ENCODE data around the gene RHBG. TPM values are rescaled to one million over a fixed set of nuclear protein-coding genes. Genes with fewer than 3 reads are reported as not detected.

The RHBG gene
- total and polyA plus RNA-seq, 8 donors, result 2.2 to 4.9 (median 3.5) TPM; not detected in 2

GRCh38 chr1:156376958-156377919 lies 8.2 kb downstream of the RHBG start:
- intact Hi-C loops (cut with DNase I), result no loop called here
- DNase-seq, result no peak
- TF ChIP-seq, protein P1, sequence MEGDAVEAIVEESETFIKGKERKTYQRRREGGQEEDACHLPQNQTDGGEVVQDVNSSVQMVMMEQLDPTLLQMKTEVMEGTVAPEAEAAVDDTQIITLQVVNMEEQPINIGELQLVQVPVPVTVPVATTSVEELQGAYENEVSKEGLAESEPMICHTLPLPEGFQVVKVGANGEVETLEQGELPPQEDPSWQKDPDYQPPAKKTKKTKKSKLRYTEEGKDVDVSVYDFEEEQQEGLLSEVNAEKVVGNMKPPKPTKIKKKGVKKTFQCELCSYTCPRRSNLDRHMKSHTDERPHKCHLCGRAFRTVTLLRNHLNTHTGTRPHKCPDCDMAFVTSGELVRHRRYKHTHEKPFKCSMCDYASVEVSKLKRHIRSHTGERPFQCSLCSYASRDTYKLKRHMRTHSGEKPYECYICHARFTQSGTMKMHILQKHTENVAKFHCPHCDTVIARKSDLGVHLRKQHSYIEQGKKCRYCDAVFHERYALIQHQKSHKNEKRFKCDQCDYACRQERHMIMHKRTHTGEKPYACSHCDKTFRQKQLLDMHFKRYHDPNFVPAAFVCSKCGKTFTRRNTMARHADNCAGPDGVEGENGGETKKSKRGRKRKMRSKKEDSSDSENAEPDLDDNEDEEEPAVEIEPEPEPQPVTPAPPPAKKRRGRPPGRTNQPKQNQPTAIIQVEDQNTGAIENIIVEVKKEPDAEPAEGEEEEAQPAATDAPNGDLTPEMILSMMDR (IDR thresholded peaks at IDR 0.05), result no peak

GRCh38 chr1:156378557-156378956 lies 9.5 kb downstream of the RHBG start:
- TF ChIP-seq, protein P1 (IDR thresholded peaks at IDR 0.05), result no peak
- DNase-seq (no peak), ATAC-seq (no peak)
- Histone ChIP-seq H3K27ac (no peak overlapping the region), H3K4me3 (no peak overlapping the region), H3K4me1 (peaks cover 0 to 3% of the 10 kb centered on the region in 2 donors), H3K36me3 (no peaks in the 10 kb centered on the region), H3K27me3 (peaks cover 0 to 9% of the 10 kb centered on the region in 2 donors), H3K9me3 (no peaks in the 10 kb centered on the region)
- intact Hi-C loops (cut with DNase I), result no loop called here

More at GRCh38 chr1:156376958-156377919, 8.2 kb downstream of the RHBG start:
- H3K27me3 ChIP-seq, result peaks cover 0 to 21% of the 10 kb centered on the region in 2 donors
- H3K4me1 ChIP-seq, result peaks cover 0 to 3% of the 10 kb centered on the region in 2 donors
- H3K36me3 ChIP-seq, result no peaks in the 10 kb centered on the region
- H3K4me3 ChIP-seq, result no peak overlapping the region
- no peaks in the 10 kb centered on the region for H3K9me3 ChIP-seq
- no peak for ATAC-seq
- no peak overlapping the region for H3K27ac ChIP-seq

- no peak overlapping the region for H3K27ac ChIP-seq
- TF ChIP-seq, protein P1 (IDR thresholded peaks at IDR 0.05), result no peak
- peaks cover 0 to 9% of the 10 kb centered on the region in 2 donors for H3K27me3 ChIP-seq
- peaks cover 0 to 3% of the 10 kb centered on the region in 2 donors for H3K4me1 ChIP-seq
- no peak overlapping the region for H3K4me3 ChIP-seq
- H3K9me3 ChIP-seq, result no peaks in the 10 kb centered on the region
- ATAC-seq (no peak), DNase-seq (no peak)
- no peaks in the 10 kb centered on the region for H3K36me3 ChIP-seq
- intact Hi-C loops (cut with DNase I), result loop anchor here (5.0 to 10.0 kb wide), 2 partner anchors 65 to 228 kb away; no protein-coding TSS in a partner anchor
These were observed 10.6 kb downstream of the RHBG start for GRCh38 chr1:156379420-156380165.

DNA sequence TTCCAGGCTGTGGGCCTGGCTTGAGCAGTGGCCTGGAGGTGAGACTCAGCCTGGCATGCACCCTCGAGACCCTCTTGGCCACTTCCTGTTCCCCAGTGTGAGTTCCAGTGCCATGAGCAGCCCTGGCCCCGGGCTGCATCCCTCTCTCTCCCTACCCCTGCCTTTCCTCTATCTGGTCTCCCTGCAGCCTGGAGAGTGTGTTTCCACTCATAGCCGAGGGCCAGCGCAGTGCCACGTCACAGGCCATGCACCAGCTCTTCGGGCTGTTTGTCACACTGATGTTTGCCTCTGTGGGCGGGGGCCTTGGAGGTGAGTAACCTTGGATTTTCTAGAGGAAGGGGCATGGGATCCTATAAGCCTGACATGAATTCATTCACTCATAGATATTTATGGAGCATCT lies 13.6 kb downstream of the RHBG start:
- ATAC-seq (no peak), DNase-seq (no peak)
- H3K4me3 ChIP-seq, result no peak overlapping the region
- H3K36me3 ChIP-seq, result no peaks in the 10 kb centered on the region
- intact Hi-C loops (cut with DNase I), result loop anchor here (5.0 to 10.0 kb wide), 2 partner anchors 62 to 225 kb away; no protein-coding TSS in a partner anchor
- no peak overlapping the region for H3K27ac ChIP-seq
- H3K9me3 ChIP-seq, result no peaks in the 10 kb centered on the region
- H3K27me3 ChIP-seq, result peaks cover 2 to 20% of the 10 kb centered on the region in 2 donors
- TF ChIP-seq, protein P1 (IDR thresholded peaks at IDR 0.05), result no peak
- H3K4me1 ChIP-seq, result no peaks in the 10 kb centered on the region

Measured in left lung (tissue), 10 donors.